ENCODE data around the gene ANOS1. TPM values are rescaled to one million over a fixed set of nuclear protein-coding genes. Genes with fewer than 3 reads are reported as not detected.

ANOS1 gene
- total and polyA plus RNA-seq, 12 donors, result 0.60 to 7.3 (median 2.0) TPM

DNA sequence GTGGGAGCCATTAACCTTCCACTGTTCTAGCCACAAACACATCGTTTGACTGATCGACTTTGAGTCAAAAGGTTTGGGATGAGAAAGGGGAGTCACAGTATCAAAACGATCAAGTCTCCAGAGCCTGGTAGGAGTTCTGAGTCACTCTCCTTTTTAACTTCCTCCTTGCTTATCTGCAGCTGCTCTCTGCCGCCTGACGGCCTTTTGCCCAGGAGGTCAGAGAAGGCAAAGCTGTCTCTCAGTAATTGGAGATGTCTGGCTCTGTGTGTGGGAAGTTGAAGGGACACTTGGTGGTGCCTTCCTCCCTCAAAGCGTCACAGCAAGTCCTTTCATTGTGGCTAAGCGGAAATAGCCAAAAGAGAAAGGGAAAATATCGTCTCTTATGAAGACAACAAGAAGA lies 63.1 kb downstream of the ANOS1 start:
- Histone ChIP-seq H3K4me1 (replicated peaks in 1 of 2) (no peaks in the 10 kb centered on the region), H3K27ac (no peak overlapping the region), H3K36me3 (replicated peaks in 1 of 2) (no peaks in the 10 kb centered on the region), H3K9me3 (replicated peaks in 1 of 3) (no peaks in the 10 kb centered on the region), H3K4me3 (no peak overlapping the region), H3K27me3 (no peaks in the 10 kb centered on the region)
- peak in 1 of 7 donors; percentile 50 for DNase-seq
- TF ChIP-seq, protein P1, sequence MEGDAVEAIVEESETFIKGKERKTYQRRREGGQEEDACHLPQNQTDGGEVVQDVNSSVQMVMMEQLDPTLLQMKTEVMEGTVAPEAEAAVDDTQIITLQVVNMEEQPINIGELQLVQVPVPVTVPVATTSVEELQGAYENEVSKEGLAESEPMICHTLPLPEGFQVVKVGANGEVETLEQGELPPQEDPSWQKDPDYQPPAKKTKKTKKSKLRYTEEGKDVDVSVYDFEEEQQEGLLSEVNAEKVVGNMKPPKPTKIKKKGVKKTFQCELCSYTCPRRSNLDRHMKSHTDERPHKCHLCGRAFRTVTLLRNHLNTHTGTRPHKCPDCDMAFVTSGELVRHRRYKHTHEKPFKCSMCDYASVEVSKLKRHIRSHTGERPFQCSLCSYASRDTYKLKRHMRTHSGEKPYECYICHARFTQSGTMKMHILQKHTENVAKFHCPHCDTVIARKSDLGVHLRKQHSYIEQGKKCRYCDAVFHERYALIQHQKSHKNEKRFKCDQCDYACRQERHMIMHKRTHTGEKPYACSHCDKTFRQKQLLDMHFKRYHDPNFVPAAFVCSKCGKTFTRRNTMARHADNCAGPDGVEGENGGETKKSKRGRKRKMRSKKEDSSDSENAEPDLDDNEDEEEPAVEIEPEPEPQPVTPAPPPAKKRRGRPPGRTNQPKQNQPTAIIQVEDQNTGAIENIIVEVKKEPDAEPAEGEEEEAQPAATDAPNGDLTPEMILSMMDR (IDR thresholded peaks at IDR 0.05), result no peak
- TF ChIP-seq POLR2A (IDR thresholded peaks at IDR 0.05), result no peak
- 25 to 47% (median 26%) methylated on average over 8 of the region's 8 CpGs for WGBS, 4 donors
- intact Hi-C loops (cut with DNase I), result no loop called here

DNA sequence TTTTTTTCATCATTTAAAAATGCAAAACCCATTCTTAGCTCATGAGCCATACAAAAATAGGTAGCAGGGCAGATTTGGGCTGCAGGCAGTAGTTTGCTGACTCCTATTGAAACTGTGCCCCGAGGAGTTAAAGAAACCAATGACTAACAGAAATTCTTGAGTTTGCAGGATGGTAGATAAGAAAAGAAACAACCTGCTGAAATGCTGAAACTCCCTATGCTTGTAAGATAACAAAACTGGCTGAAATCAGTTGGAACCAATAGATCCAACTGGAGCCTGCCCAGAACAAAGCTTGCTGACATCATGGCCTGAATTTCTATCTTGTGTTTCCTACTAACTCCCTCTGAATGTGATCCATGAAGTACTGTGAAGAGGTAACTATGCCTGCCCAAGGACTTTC lies 68.6 kb downstream of the ANOS1 start:
- TF ChIP-seq, protein P1 (IDR thresholded peaks at IDR 0.05), result no peak
- no peak for TF ChIP-seq POLR2A (IDR thresholded peaks at IDR 0.05)
- H3K27me3 ChIP-seq, result no peaks in the 10 kb centered on the region
- H3K27ac ChIP-seq, result no peak overlapping the region
- H3K4me1 ChIP-seq (replicated peaks in 1 of 2), result no peaks in the 10 kb centered on the region
- 30 to 38% (median 31%) methylated on average over 1 of the region's 1 CpG for WGBS, 4 donors
- no peak for DNase-seq
- no peak overlapping the region for H3K4me3 ChIP-seq
- intact Hi-C loops (cut with DNase I), result no loop called here
- no peaks in the 10 kb centered on the region for H3K36me3 ChIP-seq (replicated peaks in 1 of 2)
- H3K9me3 ChIP-seq (replicated peaks in 1 of 3), result no peaks in the 10 kb centered on the region

DNA sequence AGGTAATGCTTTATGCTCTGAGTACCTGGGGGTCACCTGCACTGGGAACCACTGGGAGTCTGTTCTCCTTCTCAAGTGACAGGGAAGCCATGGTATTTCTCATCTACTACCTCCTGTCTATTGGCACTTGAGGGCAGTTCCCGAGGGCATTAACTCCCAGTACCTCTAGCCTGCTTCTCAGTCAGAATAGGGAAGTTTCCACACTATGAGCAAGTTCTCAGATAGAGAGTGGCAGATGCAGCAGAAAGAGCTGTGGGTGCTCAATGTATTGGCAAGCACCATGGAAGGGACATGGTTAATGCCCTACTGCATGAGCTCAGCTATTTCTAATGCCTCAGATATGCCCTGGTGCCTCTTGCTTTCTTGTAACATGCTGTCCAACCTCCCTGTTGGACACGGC lies 74.1 kb downstream of the ANOS1 start:
- Histone ChIP-seq H3K4me1 (replicated peaks in 1 of 2) (no peaks in the 10 kb centered on the region), H3K4me3 (no peak overlapping the region), H3K27ac (no peak overlapping the region), H3K27me3 (no peaks in the 10 kb centered on the region), H3K9me3 (replicated peaks in 1 of 3) (no peaks in the 10 kb centered on the region), H3K36me3 (replicated peaks in 1 of 2) (no peaks in the 10 kb centered on the region)
- no peak for DNase-seq
- intact Hi-C loops (cut with DNase I), result no loop called here
- TF ChIP-seq POLR2A (IDR thresholded peaks at IDR 0.05), result no peak
- TF ChIP-seq, protein P1 (IDR thresholded peaks at IDR 0.05), result no peak
- 18 to 59% (median 49%) methylated on average over 1 to 2 of the region's 2 CpGs for WGBS, 4 donors

DNA sequence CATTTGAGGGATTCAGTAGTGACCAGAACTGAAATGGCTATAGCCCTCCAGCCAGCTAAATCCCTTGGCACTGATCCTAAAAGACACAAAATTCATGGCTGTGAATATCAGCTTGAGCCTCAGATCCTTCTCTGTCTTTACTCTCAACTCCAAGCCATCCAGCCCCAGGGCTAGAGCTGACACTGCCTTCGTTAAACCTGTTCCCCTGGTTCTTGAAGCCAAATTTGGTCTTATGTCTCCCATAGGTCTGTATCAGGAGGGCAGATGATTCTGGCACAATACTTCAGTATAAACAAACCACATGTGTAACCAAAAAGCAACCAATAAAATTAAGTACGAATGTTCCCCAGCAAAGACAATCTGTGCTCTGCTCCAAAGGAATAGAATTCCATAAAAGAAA lies 78.0 kb downstream of the ANOS1 start:
- no peaks in the 10 kb centered on the region for H3K9me3 ChIP-seq (replicated peaks in 1 of 3)
- no peak overlapping the region for H3K4me3 ChIP-seq
- H3K27ac ChIP-seq, result no peak overlapping the region
- intact Hi-C loops (cut with DNase I), result no loop called here
- 63 to 75% (median 70%) methylated on average over 2 of the region's 2 CpGs for WGBS, 4 donors
- no peaks in the 10 kb centered on the region for H3K36me3 ChIP-seq (replicated peaks in 1 of 2)
- no peak for TF ChIP-seq POLR2A (IDR thresholded peaks at IDR 0.05)
- TF ChIP-seq, protein P1 (IDR thresholded peaks at IDR 0.05), result no peak
- DNase-seq, result no peak
- H3K27me3 ChIP-seq, result no peaks in the 10 kb centered on the region
- H3K4me1 ChIP-seq (replicated peaks in 1 of 2), result no peaks in the 10 kb centered on the region
